Duodenal mucosa (tissue), 2 donors: ENCODE results near the gene CRTAC1.

Experiments
- H3K27ac ChIP-seq: one replicate; pipeline ENCODE4 v1.7.0; 2013; ENCODE audit warnings: low read depth, low read length
- H3K27me3 ChIP-seq, 2 donors: one replicate each; pipeline ENCODE4 v1.7.0; 2013; ENCODE audit warnings: low read length in 2 of 2, control low read depth in 1 of 2; ENCODE audit not compliant: insufficient read depth in 2 of 2, control insufficient read depth in 1 of 2
- H3K36me3 ChIP-seq, 2 donors: one replicate each; pipeline ENCODE4 v1.7.0; 2013; ENCODE audit warnings: low read length in 2 of 2, control low read depth in 1 of 2; ENCODE audit not compliant: insufficient read depth in 2 of 2, control insufficient read depth in 1 of 2
- H3K4me1 ChIP-seq, 2 donors: one replicate each; pipeline ENCODE4 v1.7.0; 2013; ENCODE audit warnings: low read length in 2 of 2, control low read depth in 1 of 2; ENCODE audit not compliant: insufficient read depth in 2 of 2, control insufficient read depth in 1 of 2
- H3K4me3 ChIP-seq, 2 donors: one replicate each; pipeline ENCODE4 v1.7.0; 2013; ENCODE audit warnings: low read length in 2 of 2, low read depth in 1 of 2
- H3K9ac ChIP-seq, 2 donors: one replicate each; pipeline ENCODE4 v1.7.0; 2013; ENCODE audit warnings: low read length in 2 of 2, low read depth in 1 of 2
- H3K9me3 ChIP-seq, 2 donors: one replicate each; pipeline ENCODE4 v1.7.0; 2013; ENCODE audit warnings: low read length in 2 of 2, control low read depth in 1 of 2; ENCODE audit not compliant: control insufficient read depth in 1 of 2

CRTAC1 gene

GRCh38 chr10:97836446-97836845, 194.0 kb downstream of the CRTAC1 start:
- Histone ChIP-seq H3K27me3 (no peaks in the 10 kb centered on the region), H3K4me3 (no peak overlapping the region), H3K9ac (no peak overlapping the region), H3K27ac (no peak overlapping the region), H3K9me3 (no peaks in the 10 kb centered on the region), H3K4me1 (peaks cover 6 to 10% of the 10 kb centered on the region in 2 donors), H3K36me3 (no peaks in the 10 kb centered on the region)

GRCh38 chr10:97831259-97831658, 199.2 kb downstream of the CRTAC1 start:
- Histone ChIP-seq H3K4me3 (no peak overlapping the region), H3K4me1 (no peaks in the 10 kb centered on the region), H3K27ac (no peak overlapping the region), H3K27me3 (no peaks in the 10 kb centered on the region), H3K9ac (no peak overlapping the region), H3K9me3 (no peaks in the 10 kb centered on the region), H3K36me3 (no peaks in the 10 kb centered on the region)

- H3K9me3 ChIP-seq = no peaks in the 10 kb centered on the region
- H3K4me3 ChIP-seq = no peak overlapping the region
- H3K36me3 ChIP-seq = no peaks in the 10 kb centered on the region
- no peak overlapping the region for H3K27ac ChIP-seq
- no peak overlapping the region for H3K9ac ChIP-seq
- H3K4me1 ChIP-seq = no peaks in the 10 kb centered on the region
- H3K27me3 ChIP-seq = no peaks in the 10 kb centered on the region
Observed at GRCh38 chr10:97830064-97830463, 200.4 kb downstream of the CRTAC1 start.

- peaks cover 0 to 5% of the 10 kb centered on the region in 2 donors for H3K27me3 ChIP-seq
- H3K9ac ChIP-seq = no peak overlapping the region
- H3K4me3 ChIP-seq = no peak overlapping the region
- H3K36me3 ChIP-seq = no peaks in the 10 kb centered on the region
- H3K9me3 ChIP-seq = no peaks in the 10 kb centered on the region
- H3K4me1 ChIP-seq = no peaks in the 10 kb centered on the region
- H3K27ac ChIP-seq = no peak overlapping the region
Observed at GRCh38 chr10:97828721-97829120, 201.7 kb downstream of the CRTAC1 start.

GRCh38 chr10:97827702-97828291, 202.6 kb downstream of the CRTAC1 start:
- no peak overlapping the region for H3K4me3 ChIP-seq
- no peaks in the 10 kb centered on the region for H3K4me1 ChIP-seq
- peaks cover 0 to 5% of the 10 kb centered on the region in 2 donors for H3K27me3 ChIP-seq
- H3K36me3 ChIP-seq = no peaks in the 10 kb centered on the region
- H3K9ac ChIP-seq = no peak overlapping the region
- no peak overlapping the region for H3K27ac ChIP-seq
- H3K9me3 ChIP-seq = no peaks in the 10 kb centered on the region

GRCh38 chr10:97826892-97827291, 203.5 kb downstream of the CRTAC1 start:
- Histone ChIP-seq H3K36me3 (no peaks in the 10 kb centered on the region), H3K27ac (no peak overlapping the region)

GRCh38 chr10:97825020-97825760, 205.2 kb downstream of the CRTAC1 start:
- no peaks in the 10 kb centered on the region for H3K4me1 ChIP-seq
- H3K9me3 ChIP-seq = no peaks in the 10 kb centered on the region
- no peak overlapping the region for H3K4me3 ChIP-seq
- peaks cover 0 to 5% of the 10 kb centered on the region in 2 donors for H3K27me3 ChIP-seq
- no peak overlapping the region for H3K27ac ChIP-seq
- H3K9ac ChIP-seq = no peak overlapping the region
- H3K36me3 ChIP-seq = no peaks in the 10 kb centered on the region

More at GRCh38 chr10:97826892-97827291, 203.5 kb downstream of the CRTAC1 start:
- H3K4me3 ChIP-seq = no peak overlapping the region
- no peaks in the 10 kb centered on the region for H3K4me1 ChIP-seq
- H3K9me3 ChIP-seq = no peaks in the 10 kb centered on the region
- H3K9ac ChIP-seq = no peak overlapping the region
- peaks cover 0 to 5% of the 10 kb centered on the region in 2 donors for H3K27me3 ChIP-seq

- H3K27ac ChIP-seq = no peak overlapping the region
- no peak overlapping the region for H3K9ac ChIP-seq
- peaks cover 0 to 5% of the 10 kb centered on the region in 2 donors for H3K27me3 ChIP-seq
- H3K4me1 ChIP-seq = no peaks in the 10 kb centered on the region
- no peaks in the 10 kb centered on the region for H3K36me3 ChIP-seq
- H3K9me3 ChIP-seq = no peaks in the 10 kb centered on the region
- no peak overlapping the region for H3K4me3 ChIP-seq
Observed at GRCh38 chr10:97823734-97824133, 206.7 kb downstream of the CRTAC1 start.

- Histone ChIP-seq H3K27ac (no peak overlapping the region), H3K27me3 (peaks cover 0 to 7% of the 10 kb centered on the region in 2 donors), H3K4me3 (no peak overlapping the region), H3K9me3 (no peaks in the 10 kb centered on the region), H3K36me3 (no peaks in the 10 kb centered on the region), H3K9ac (no peak overlapping the region), H3K4me1 (no peaks in the 10 kb centered on the region)
Observed at GRCh38 chr10:97822261-97822687, 208.1 kb downstream of the CRTAC1 start.

- H3K36me3 ChIP-seq = no peaks in the 10 kb centered on the region
- H3K9me3 ChIP-seq = no peaks in the 10 kb centered on the region
- peaks cover 0 to 7% of the 10 kb centered on the region in 2 donors for H3K27me3 ChIP-seq
- H3K4me3 ChIP-seq = no peak overlapping the region
- no peak overlapping the region for H3K27ac ChIP-seq
- H3K9ac ChIP-seq = no peak overlapping the region
- no peaks in the 10 kb centered on the region for H3K4me1 ChIP-seq
Observed at GRCh38 chr10:97821308-97822038, 208.9 kb downstream of the CRTAC1 start.
